ENCODE data around the gene VPS4A.
A peak's percentile ranks its signal among the peaks of the same experiment; 100 is the strongest.
"Not testable (repeated sequence)": the region's sequence is repeated elsewhere in the genome, so short reads cannot be mapped to it uniquely, and the experiment has no call there.

The VPS4A gene

DNA sequence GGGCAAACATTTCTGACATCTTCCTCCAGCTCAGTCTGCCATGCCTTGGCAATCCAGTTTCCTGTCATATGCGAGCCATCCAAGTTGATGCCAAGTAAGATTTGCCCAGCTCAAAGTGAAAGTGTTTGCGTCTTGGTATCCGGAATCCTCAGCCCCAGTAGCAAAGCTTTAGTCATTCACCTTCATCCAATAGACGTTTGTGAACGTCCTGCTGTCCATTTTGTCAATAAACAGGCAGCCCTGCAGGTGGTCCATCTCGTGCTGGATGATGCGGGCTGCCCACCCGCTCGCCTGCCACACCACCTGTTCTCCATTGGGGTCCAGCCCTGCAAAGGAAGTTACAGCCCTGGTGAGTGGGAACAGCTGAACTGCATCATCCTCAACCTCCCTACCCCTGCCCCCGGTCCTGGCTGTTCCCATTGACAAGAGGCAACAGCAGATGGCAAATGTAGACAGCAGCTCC is 17.7 kb downstream of the VPS4A start:
- DNase-seq = no peak

- peak; percentile 54 for DNase-seq
These were observed 18.5 kb downstream of the VPS4A start for GRCh38 chr16:69329369-69330285.

DNA sequence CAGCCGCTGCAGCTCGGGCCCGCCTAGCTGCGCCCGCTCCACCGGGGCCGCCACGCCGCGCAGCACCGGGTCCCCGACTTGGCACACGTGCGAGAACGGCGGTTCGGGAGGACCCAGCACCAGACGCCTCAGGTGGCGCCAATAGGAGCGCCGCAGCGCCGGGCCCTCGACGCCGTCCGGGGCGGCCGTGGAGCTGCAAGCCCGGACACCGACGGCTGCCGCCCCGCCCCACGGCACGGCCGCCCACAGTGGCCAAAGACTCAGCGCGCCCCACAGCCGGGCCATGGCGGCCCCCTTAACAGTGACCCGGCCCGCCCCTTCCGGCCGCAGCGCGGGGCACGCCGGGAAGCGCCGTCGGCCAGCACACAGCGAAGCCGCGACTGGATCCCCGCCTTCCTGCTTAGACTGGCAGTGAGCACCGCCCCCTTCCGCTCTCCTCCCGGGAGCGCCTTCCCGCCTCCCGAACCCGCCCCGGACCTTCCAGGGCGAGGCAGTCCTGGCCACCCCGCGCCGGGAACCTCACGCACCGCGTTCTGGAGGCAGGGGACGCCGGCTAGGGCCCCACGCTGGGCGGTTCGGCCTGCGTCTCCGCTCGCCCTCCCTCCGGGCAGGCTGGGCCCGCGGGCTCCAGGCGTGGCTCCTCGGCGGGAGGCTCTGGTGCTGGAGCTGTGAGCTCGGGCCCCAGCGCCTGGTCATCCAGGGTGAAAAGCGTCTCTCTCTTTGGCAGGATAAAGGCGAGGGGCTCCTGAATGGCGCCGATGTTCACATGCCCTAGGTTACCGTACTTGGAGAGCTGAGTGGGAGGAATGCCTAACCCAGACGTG is 19.3 kb downstream of the VPS4A start, which contains the start of gene PDF:
TSS of gene PDF (minus strand) at position 303 of the 824 bp plus-strand sequence. CDS start at position 285, 18 bp downstream.
- peak; percentile 69 for DNase-seq

- no peak for DNase-seq
These were observed 23.5 kb downstream of the VPS4A start for GRCh38 chr16:69334696-69335095.

- no peak for DNase-seq
These were observed 27.6 kb downstream of the VPS4A start for GRCh38 chr16:69338557-69339288.

DNA sequence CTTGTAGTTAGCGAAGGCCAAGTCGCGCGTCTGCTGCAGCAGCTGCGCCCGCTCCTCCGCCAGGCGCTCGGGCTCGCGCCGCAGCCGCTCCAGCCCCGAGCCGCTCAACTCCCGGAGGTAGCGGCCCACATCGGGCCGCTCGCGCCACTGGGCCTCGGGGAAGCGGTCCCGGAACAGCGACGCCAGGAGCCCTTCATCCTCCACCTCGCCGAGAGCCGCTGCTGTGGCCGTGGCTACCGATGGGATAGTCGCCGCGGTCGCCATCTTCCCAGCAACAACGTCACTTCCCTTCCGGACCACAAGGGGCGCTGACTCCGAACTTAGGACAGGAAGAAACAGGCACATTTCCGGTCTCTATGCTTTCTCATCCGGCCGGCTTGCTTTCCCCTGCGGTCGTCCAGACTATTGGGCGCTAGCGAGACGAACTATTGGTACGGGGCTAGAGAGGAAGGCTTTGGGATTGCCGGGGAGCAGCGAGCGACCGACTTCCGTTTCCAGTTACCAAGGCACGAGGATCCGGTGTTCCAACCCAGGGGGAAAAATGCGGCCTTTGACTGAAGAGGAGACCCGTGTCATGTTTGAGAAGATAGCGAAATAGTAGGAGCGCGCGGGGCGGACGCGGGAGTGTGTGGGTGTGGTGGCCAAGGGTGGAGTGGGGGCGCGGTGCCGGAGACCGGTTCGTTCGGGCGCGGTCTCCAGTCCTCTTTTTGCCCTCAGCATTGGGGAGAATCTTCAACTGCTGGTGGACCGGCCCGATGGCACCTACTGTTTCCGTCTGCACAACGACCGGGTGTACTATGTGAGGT is 28.3 kb downstream of the VPS4A start, which contains the start of the genes COG8 and NIP7:
TSS of gene COG8 (minus strand) at position 276 of the 806 bp plus-strand sequence. CDS start at position 264, 12 bp downstream.
TSS of gene NIP7 (plus strand) at position 484 of the 806 bp plus-strand sequence. CDS start at position 542, 58 bp downstream.
- peak; percentile 91 for DNase-seq

- peak; percentile 13 for DNase-seq
These were observed 29.0 kb downstream of the VPS4A start for GRCh38 chr16:69340095-69340644.

GRCh38 chr16:69344171-69344570 is 33.0 kb downstream of the VPS4A start:
- DNase-seq = no peak

- DNase-seq = no peak
These were observed 34.8 kb downstream of the VPS4A start for GRCh38 chr16:69345923-69346322.

DNA sequence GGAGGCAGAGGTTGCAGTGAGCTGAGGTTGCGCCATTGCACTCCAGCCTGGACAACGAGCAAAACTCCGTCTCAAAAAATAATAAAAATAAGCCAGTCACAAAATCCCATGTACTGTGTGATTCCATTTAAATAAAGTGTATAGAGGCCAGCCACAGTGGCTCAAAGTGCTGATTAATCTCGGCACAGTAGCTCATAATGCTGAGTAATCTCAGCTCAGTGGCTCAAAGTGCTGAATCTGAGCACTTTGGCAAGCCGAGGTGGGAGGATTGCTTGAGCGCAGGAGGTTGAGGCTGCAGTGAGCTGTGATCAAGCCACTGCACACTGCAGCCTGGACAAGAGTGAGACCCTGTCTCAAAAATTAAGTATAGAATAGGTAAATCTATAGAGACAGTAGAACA is 35.5 kb downstream of the VPS4A start:
- no peak for DNase-seq

GRCh38 chr16:69348222-69348621 is 37.1 kb downstream of the VPS4A start:
- DNase-seq = no peak

GRCh38 chr16:69349536-69349935 is 38.4 kb downstream of the VPS4A start:
- no peak for DNase-seq

- DNase-seq = no peak
These were observed 39.5 kb downstream of the VPS4A start for GRCh38 chr16:69350536-69351133.

DNA sequence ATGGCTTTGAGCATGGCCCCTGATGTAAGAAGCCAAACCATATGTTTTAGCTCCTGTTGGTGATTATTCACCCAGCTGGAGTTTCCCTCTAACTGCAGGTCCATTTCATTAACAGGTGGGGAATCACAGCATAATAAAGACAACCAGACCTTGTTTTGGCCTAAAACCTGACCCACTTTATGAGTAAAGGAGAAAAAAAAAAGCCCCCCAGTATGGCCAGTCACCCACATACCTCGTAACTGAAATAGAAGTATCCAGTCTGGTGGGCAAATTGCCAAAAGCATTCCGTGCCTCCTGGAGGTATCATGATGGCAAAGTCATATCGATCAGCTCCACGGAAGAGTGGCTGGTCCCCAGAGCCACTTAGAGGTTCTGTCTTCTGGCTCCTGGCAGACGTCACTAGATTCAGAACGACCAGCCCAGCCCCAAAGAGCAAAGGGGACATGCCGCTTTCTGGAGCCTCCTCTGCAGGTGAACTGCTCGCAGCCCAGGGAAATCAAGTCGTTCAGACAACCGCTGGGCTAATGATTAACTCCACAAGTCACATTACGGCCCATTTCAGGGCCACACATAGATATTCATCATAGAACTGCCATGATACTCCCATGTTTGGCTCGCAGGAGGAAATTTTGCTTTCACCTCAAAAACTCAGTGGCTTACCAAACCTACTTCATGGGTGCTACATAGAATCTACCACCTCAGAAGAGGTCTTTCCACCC is 40.3 kb downstream of the VPS4A start, which contains the start of gene TMED6:
TSS of gene TMED6 (minus strand) at position 478 of the 719 bp plus-strand sequence. CDS start at position 445, 33 bp downstream.
- DNase-seq = no peak

- DNase-seq = not testable (repeated sequence)
These were observed 48.9 kb downstream of the VPS4A start for GRCh38 chr16:69360070-69360469.

- no peak for DNase-seq
These were observed 52.1 kb downstream of the VPS4A start for GRCh38 chr16:69363281-69363717.

- no peak for DNase-seq
These were observed 52.9 kb downstream of the VPS4A start for GRCh38 chr16:69364088-69364487.

- DNase-seq = no peak
These were observed 54.8 kb downstream of the VPS4A start for GRCh38 chr16:69365901-69366300.

DNA sequence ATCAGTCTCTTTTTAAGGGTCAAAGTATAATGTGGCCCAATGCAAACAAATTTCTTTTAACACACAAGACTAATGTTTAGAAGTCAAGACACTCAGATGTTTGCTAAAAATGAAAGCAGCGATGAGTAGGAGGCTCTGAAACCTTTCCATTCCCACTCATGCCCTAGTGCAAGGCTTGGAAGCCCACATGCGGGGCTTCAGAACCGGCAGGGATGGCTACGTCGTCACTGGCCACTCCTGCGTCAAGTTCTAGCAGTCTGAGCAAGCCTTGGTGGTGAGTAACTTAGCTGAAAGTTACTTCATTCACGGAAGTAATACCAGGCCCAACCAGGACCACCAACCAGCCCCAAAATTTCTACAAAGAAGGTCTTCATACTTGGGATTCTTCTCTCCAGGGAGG is 55.3 kb downstream of the VPS4A start:
- no peak for DNase-seq

GRCh38 chr16:69367980-69368379 is 56.8 kb downstream of the VPS4A start:
- no peak for DNase-seq
